CD4-positive, alpha-beta T cell treated with Interleukin-4 for 4 hours (primary cell): Measurements from ENCODE around the gene NR1D1.

Experiments used
- DNase-seq: peaks from one replicate; pipeline ENCODE4 v3.0.0-alpha.2; 2020

NR1D1 gene

DNA sequence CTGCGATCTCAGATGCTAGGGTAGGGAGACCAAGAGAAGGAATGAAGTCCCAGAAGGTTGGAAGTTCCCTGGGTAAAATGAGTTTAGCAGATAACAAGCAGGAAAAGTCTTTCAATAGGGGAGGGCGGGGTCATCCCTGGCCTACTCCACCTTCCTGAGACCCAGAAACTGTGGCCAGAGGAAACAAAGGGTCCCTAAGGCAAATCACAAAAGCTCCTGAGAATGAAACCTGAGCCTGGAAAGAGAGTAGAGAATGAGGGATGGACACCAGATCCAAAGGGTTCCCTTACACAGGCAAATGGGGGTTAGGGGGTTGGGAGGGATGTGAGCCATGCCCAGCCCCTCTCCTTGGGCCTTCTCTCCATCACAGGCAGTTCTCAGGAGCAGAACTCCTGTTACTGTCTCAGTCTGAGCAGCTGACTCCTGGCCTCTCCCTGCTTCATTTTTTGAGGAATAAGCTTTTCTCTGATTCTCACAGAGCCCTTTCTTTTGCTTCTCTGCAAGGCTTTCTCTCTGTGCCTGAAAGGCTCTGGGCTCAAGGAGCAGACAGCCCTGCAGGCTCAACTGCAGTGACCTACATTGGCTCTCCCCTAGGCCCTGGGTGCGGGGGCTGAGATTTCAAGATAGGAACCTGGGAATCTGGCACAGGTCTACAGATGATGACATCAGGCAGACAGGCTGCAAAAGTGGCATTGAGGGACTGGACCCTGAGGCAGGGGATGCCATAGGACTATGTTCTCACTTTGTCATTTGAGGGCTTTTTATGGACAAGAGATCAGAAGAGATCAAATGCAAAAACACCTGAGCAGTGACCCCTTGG lies 9.8 kb upstream of the NR1D1 start:
- DNase-seq = no peak

DNA sequence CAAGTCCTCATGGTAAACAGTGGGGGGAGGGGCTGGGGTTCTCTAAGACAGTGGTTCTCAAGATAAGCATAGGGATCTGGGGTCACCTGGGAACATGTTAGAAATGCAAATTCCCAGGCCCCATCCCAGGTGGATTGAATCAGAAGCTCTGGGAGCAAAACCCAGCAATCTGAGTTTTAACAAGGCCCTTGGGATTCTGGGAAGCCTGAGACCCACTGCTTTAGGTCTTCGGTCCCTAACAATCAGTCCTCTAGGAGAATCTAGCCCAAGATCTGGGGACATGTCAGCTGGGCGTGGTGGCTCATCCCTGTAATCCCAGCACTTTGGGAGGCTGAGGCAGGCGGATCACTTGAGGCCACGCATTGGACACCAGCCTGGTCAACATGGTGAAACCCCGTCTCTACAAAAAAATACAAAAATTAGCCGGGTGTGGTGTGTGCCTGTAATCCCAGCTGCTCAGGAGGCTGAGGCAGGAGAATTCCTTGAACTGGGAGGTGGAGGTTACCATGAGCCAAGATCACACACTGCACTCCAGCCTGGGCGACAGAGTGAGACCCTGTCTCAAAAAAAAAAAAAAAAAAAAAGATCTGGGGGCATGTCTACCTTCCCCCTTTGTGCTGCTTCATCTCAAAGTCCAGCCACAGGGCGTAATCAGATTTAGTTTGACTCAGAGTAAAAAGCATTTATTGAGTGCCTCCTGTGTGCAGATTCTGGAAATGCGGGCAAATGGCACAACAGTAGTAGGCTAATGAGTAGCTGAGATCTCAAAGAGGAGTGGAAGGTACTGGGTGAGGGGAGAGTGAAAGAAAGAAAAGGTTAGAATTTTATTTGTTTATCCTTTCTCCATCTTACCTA lies 8.8 kb upstream of the NR1D1 start:
- peak; percentile 27 for DNase-seq

DNA sequence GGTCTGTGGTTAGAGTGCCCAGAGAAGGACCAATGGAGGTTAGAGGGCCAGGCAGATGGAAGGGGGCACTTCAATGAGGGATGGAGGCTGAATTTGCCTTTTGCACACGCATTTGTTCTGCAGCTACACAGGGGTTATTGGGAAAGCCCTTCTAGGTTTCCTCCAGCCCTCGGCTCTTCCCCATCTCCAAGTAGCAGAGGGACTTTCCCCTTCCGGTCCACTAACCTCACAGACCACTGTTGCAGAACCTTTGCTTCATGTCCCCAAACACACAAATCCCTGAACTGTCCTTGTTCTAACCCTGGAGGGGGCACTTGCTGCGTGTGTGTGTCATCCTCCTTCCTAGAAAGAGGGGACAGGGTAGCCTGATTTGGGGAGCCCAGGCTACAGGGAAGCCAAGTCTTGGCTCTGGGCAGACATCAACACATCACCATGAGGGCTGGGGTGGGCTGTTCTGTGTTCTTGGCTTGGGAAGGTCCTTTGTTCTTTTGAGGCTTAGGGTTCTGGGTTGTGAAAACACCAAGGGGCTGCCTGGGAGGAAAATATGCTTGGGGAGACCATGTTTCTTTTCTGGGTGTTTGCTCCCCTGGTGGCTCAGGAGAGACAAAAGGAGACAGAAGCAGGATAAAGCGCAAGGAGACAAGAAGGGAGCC lies 7.3 kb upstream of the NR1D1 start:
- DNase-seq = no peak

DNA sequence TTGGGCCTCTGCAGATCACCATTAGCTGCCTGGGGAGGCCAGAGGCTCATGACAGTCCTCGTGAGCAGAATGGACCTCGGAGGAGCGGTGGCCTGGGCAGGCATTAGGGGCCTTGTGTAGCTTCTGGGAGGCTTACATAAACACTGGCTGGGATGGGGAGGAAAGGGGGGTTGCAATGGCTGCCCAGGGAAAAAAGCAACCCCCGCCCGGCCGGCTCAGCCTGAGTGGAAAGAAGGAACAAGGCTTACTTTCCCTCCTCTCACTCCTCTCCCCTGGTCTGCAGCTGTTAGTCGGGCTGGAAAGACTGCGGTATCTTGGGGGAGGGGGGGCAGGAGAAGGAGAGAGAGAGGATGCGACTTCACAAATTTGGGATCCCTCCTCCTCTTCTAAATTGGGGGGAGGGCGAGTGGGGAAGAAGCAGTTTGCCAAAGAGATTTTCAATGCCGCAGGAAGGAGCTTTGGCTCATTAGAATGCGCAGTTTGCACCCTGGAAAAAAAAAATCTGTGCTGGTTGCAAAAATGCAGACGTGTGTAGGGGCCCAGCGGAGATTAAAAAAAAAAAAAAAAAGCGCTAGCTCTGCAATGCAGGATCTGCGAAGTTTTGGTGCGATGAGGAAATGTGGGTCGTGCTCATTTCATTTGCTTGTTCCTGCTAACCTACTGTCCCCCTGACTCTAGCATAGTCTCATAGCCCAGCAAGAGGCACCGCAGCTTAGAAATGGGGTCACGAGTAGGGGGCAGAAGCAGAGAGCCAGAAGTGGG lies 6.6 kb upstream of the NR1D1 start:
- DNase-seq = peak; percentile 21

DNA sequence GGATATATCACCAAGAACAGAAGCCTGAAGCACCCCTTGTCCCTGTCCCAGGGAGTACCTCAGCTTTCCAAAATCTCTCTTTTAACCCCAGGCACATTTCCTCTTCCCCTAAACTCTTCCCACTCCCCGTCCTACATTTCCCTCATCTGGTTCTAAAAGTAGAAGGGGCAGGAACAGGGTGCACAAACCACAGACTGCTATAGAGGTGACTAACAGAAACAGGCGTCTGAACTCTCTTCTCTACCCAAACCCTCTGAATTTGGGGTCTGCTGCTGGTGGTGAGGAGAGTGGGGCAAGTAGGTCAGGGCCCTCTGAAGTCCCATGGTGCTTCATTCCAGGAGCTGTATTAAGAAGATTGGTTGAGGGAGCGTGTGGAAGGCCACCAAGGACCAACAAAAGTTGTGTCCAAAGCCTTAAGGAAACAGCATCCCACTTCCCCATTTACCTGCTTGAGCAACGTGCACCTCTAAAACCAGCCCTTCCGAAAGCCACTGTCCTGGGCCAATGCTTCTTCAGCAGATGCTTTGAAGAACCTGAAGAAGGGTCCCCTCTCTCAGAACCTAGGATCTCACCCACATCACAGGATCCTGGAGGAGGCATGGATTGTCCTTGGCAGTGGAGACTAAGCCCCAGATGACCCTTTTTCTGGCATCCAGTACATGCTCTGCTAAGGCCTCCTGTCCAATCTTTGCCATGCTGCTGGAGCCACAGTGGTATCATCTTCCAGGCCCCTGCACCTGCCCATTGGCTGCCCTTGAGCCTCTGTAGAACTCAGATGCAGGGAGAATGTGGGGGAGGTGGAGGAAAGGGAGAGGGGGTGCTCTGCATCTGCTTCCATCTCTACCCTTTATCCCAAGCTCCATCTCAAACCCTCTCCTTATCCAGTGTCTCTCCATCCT lies 5.7 kb upstream of the NR1D1 start:
- DNase-seq = no peak

DNA sequence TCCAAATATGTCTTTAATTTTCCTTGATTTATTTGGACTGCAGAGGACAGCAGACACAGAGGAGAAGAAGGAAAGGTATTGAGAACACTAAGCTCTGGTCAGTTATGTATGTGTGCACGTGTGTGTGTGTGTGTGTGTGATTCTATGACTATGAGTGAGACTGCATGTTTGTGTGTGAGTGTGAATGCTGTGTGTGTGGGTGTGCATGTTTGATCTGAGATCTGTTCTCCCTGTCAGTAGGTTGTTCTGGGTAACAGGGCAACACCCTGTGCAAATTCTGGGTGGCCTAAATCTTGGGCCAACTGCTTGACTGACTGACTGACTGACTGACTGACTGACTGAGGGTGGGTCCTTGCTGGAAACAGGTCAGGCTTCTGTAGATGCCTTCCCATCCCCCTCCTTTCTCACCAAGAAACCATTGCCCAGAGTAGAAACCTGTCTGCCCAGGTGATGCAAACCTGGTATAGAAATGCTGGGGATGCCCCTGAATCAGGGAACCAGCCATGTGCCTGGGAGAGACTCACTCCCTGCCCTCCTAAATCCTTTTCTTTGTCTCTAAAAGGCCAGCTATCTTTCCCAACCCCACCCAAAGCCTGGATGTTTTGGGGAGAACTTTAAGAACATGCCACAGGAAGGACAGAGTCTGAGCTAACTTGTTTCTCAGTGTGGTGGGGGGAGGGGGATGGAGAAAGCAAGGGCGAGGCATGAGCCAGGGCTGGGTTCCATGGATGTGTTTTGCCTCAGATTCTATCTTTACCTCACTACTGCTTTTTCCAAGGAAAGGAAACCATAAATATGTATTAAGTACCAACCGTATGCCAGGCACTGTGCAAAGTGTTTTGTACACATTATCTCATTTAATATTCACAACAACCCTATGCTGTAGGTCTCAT lies 4.5 kb upstream of the NR1D1 start:
- peak; percentile 13 for DNase-seq

DNA sequence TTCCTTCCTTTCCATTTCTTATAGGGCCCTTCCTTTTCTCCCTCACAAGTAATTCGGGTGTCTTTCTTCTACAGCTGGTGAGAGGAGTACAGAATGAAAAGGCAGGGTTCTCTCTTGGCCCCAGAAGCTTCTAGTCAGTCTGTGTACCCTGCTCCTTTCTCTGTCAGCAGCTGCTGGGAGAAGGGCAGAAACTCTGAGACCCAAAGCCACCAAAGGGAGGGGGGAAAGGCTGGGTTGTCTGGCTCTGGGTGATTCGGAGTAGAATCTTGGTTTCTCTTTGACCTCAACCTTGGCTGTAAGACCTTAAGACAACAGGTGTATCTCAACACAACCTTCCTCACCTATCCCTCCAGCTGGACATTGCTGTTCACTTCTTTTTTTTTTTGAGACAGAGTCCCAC lies 3.3 kb upstream of the NR1D1 start:
- no peak for DNase-seq

DNA sequence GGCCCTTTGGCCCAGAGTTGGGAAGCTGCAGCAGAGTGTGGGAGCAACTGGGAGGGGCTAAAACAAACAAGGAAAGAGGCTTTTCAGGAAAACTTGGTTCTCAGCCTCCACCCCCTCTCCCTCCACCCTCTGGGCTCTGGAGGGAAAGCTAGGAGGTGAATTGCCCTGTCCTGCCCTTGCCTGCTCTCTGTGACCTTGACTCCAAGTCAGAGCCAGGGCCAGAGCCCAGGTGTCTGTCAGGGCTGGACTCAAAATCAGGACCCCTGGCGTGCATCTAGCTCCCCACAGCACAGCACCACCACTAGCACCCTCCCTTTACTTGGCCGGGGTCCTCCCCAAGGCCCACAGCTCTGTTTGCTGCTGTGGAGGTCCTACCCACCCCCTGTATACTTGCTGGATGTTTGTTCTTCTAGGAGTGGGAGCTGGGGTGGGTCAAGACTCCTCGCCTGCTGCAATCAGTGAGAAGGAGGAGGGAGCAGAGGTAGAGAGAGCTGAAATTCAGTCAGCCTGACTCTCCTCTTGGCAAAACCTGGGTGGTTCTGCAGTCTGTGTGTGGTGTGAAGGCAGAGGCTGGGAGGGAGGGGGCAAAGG lies 2.8 kb upstream of the NR1D1 start:
- DNase-seq = no peak

DNA sequence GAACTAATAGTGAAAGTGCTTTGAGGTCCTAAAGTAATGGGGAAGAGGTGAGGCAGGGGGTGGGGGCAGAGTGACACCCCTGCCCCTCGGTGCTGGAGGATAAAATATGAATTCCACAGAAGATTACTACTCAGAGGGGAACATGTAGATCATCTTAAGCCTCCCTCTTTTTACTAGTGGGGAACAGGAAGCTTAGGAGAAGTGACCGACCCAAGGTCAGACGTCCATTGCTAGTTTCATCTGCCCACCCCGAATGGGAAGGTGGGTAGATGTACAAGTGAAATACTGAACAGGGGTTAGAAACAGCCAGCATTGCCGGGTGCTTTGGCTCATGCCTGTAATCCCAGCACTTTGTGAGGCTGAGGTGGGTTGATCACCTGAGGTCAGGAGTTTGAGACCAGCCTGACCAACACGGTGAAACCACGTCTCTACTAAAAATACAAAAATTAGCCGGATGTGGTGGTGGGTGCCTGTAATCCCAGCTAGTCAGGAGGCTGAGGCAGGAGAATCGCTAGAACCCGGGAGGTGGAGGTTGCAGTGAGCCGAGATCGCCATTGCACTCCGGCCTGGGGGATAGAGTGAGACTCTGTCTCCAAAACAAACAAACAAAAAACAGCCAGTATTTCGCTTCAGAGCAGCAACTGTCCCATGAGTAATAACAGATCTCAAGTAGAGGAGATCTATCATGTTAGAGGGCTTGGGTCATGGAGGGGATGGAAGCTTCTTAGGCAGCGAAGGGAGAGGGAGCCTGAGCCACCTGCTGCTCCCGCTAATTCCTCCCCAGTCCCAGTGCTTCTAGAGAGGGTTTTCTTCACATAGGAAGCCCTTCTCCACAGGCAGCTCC lies 1.2 kb upstream of the NR1D1 start:
- DNase-seq = peak; percentile 20

DNA sequence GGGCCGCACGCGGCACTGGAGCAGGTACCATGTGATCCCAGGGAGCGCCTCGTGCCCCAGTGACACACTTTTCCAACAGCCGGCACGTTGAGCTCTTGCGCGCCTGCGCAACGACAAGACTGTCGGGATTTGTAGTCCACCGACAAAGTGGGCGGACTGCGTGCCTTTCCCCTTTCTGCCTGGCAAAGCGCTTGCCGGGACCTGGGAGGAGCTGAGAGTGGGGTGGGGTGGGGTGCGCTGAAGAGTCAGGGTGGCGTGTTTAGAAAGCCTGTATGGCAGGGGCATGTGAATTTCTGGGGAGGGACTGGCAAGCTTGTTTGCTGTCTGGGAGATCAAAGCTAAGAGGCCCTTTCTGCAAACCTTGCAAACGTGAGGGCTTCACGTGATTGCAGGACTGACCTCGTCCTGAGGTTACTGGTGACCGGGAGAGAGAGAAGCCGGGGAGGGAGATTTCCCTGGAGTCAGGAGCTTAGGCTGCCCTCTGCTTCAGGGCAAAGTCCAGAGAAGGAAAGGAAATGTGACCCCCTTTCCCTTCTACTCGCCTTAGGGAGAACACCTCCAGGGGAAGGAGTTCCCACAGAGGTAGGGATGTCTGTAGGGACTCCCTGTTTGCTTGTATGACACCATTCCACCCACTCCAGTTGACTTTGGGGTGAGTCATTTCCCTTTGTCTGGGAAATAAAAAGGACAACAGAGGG lies 429 bp upstream of the NR1D1 start:
- DNase-seq = peak; percentile 94

DNA sequence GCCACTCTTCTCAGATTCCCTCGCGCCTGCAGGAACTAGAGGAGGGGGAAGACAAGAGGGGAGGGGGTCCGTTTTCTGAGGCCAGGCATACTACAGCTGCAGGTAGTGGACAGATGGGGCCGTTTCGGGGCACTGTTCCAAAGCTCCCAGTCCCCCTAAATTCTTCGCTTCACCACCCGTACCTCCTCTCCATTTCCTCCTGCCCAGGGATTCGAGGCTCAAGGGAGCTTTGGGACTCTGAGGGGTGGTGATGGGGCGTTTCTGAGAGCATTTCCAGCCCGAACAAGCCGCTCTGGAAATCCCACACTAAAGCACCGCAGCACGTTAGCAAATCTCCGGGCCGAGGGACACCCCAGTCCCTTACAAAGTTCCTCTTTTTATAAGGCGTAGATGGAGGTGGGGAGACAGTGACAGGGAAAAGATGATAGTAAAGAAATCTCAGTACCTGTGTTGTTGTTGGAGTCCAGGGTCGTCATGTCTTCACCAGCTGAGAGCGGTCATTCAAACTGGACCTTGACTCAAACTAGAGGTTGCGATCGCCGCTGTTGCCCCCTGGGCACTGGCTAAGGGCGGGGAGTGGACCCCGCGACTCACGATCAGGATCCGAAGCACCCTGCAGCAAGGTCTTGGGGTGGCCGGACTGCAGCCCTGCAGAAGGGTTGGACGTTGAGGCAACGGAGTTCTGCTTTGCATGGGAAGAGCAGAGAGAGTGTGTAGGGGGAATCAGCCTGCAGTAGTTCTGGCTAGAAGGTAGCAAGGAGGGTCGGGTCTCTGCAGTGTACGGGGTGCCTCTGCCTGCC lies 570 bp downstream of the NR1D1 start:
- no peak for DNase-seq

DNA sequence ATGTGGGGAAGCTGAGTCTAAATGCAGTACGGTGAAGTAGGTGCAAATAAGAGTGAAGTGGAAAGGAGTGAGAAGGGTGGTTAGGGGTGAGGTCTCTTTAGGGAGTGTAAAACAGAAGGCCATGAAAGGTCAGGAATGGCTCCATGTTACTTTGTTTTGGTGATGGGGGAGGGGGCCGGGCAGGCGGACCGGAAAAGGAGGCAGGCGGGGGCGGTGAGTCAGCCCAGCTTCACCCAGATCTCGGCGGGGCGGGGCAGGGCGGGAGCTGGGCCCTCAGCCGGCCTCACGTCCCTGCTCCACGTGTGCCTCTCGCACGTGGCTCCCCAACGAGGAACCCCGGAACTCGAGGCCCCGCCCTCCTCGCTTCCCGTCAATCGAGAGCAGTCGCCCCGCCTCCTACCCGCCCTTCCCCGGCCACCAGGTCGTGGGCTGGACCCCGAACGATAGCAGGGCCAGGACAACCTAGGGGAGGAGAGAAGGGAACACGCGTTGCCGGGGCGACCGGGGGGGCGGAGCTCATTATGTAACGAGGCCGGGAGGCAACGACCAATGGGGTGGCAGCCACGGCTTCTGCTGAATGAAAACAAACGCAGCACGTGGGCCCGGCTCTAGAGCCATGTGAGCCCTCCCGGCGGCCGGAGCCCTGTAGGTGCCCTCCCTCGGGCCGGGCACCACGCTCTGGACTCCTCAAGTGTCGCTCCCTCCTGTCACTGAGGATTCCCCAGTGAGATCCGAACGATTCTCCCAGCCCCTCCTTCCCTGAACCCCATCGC lies 1.4 kb downstream of the NR1D1 start:
- peak; percentile 100 for DNase-seq

DNA sequence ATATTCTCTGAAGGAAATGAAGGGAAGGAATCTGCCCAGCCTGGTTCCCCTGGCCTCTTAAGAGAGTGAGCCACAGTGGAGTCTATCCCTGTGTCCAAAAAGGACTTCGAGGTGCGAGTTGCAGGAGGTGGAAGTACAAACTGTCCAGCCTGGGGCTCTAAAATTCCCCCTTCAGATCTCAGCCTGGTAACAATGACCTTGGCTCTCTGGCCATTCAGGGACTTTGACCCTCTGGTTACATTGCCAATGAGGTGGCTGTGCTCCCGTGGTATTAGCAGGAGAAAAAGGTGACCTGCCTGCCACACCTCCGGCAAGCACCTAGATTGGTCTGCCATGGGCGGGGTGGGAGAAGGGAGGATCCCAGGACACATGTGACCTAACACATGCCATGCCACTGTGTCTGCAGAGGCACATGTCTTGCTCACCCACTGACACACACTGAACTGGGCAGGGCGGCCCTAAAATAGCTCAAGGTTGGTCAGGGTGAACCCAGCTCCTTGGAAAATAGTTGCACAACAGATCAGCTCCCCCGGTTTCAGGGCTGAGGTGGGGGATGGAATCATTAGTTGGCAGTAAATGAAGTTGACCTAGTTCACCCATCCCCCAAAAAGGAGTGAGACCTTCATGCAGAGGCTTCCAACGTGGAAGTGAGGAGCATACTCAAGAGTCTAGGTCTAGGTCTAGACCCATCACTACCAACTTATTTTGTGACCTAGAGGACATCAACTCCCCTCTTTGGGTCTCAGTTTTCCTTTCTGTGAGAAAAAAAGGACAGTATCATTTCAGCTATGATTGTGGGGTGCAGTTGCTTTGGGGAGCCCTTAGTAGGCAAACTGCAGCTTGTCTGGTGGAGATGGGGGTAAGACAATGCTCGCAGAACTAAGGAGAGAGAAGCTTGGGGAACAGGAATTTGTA lies 2.2 kb downstream of the NR1D1 start:
- DNase-seq = peak; percentile 22

DNA sequence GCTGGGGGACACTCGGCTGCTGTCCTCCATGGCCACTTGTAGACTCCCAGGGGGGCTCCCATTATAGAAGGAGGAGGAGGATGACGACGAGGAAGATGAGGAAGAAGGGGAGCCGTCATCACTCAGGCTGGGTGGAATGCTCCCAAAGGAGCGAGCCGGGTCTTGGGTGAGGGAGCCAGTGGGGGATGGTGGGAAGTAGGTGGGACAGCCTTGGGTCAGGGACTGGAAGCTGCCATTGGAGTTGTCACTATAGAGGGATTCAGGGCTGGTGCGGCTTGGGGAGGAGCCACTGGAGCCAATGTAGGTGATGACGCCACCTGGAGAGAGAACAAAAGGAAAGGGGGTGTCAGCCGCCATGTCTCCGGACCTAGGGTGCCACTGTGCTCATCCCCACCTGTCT lies 3.3 kb downstream of the NR1D1 start:
- DNase-seq = no peak

DNA sequence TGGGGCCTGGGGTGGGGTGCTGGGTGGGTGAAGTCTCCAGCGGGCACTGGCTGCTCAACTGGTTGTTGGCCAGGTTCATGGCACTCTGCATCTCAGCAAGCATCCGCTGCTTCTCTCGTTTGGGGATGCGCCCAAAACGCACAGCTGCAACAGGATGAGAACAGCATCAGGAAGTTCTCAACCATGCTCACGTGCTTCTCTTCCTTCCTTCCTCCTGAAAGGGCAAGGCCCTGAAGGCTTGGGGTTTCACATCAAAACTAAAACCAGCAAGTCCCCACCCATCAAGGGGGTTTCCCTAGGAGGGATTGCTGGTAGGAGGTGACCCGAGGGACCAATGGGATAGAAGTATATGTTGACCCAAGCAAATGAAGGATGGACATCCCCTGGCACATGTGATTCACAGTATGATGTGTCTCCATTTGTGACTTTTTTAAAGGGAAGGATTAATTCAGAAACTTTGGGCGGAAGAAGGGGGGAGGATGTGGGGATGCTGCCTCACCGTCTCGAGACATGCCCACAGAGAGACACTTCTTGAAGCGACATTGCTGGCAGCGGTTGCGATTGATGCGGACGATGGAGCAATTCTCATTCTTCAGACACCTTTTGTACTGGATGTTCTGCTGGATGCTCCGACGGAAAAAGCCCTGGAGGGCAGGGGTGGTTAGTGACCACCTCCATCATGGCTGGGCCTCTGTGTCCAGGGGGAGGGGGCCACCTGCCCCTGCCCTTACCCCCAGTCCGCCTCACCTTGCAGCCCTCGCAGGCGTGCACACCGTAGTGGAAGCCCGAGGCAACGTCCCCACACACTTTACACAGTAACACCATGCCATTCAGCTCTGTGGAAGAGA lies 4.2 kb downstream of the NR1D1 start:
- peak; percentile 99 for DNase-seq
